ENCODE measurements around the gene KCP. TPM values are rescaled to one million over a fixed set of nuclear protein-coding genes. Genes with fewer than 3 reads are reported as not detected.

KCP gene
- total and polyA plus RNA-seq, 8 donors = 0.73 to 2.3 (median 1.6) TPM; not detected in 5

DNA sequence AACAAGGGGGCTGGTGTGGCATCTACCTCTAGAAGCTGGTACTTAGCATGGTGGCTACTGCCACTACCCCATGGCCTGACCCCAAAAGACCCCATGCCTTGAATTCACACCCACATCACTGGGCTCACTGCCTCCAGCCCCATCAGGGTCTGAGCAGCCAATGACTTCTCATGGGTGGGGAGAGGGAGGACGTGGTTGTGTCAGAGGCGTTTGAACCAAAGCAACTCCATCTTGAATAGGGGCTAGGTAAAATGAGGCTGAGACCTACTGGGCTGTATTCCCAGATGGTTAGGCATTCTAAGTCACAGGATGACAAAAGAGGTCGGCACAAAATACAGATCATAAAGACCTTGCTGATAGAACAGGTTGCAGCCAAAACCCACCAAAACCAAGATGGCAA lies 15.2 kb downstream of the KCP start:
- Histone ChIP-seq H3K9me3 (peaks cover 0 to 9% (median 0%) of the 10 kb centered on the region in 4 donors), H3K36me3 (no peaks in the 10 kb centered on the region), H3K27ac (no peak overlapping the region), H3K4me3 (no peak overlapping the region), H3K4me1 (peaks cover 9 to 27% (median 13%) of the 10 kb centered on the region in 4 donors), H3K27me3 (peaks cover 0 to 25% (median 14%) of the 10 kb centered on the region in 3 donors)
- intact Hi-C loops (cut with DNase I; ENCODE audit: low total_unique reads) = no loop called here
- 74 to 87% (median 86%) methylated on average over 3 of the region's 3 CpGs for WGBS, 5 donors
- no peak for TF ChIP-seq EP300 (IDR thresholded peaks at IDR 0.05)
- no peak for TF ChIP-seq POLR2A (IDR thresholded peaks at IDR 0.05)
- TF ChIP-seq, protein P1, sequence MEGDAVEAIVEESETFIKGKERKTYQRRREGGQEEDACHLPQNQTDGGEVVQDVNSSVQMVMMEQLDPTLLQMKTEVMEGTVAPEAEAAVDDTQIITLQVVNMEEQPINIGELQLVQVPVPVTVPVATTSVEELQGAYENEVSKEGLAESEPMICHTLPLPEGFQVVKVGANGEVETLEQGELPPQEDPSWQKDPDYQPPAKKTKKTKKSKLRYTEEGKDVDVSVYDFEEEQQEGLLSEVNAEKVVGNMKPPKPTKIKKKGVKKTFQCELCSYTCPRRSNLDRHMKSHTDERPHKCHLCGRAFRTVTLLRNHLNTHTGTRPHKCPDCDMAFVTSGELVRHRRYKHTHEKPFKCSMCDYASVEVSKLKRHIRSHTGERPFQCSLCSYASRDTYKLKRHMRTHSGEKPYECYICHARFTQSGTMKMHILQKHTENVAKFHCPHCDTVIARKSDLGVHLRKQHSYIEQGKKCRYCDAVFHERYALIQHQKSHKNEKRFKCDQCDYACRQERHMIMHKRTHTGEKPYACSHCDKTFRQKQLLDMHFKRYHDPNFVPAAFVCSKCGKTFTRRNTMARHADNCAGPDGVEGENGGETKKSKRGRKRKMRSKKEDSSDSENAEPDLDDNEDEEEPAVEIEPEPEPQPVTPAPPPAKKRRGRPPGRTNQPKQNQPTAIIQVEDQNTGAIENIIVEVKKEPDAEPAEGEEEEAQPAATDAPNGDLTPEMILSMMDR (IDR thresholded peaks at IDR 0.05) = no peak
- DNase-seq = no peak

DNA sequence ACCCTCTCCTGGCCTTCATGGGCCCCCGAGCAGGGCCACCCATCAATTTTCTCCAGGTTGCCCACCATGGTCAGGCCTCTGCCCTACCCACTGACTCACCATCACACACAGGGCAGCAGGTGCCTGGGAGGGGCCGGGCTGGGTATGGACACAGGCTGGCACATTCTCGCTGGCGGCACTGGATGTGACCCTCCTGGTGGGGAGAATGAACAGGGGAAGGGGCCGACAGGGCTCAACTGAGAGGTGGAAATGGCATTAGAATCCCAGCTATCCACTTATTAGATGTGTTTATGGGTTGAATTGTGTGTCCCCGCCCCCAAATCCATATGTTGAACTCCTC lies 16.4 kb downstream of the KCP start:
- DNase-seq = no peak
- 74 to 93% (median 91%) methylated on average over 2 to 6 of the region's 6 CpGs for WGBS, 5 donors
- H3K36me3 ChIP-seq = no peaks in the 10 kb centered on the region
- peaks cover 0 to 32% (median 17%) of the 10 kb centered on the region in 3 donors for H3K27me3 ChIP-seq
- H3K4me1 ChIP-seq = peaks cover 9 to 27% (median 13%) of the 10 kb centered on the region in 4 donors
- no peak overlapping the region for H3K4me3 ChIP-seq
- intact Hi-C loops (cut with DNase I; ENCODE audit: low total_unique reads) = no loop called here
- peak overlapping the region in 1 of 5 donors; percentile 1 for H3K27ac ChIP-seq
- peaks cover 0 to under 1% (median 0%) of the 10 kb centered on the region in 4 donors for H3K9me3 ChIP-seq
- no peak for TF ChIP-seq POLR2A (IDR thresholded peaks at IDR 0.05)
- no peak for TF ChIP-seq EP300 (IDR thresholded peaks at IDR 0.05)
- TF ChIP-seq, protein P1 (IDR thresholded peaks at IDR 0.05) = no peak
- TF ChIP-seq POLR2AphosphoS5 (IDR thresholded peaks at IDR 0.05) = no peak

DNA sequence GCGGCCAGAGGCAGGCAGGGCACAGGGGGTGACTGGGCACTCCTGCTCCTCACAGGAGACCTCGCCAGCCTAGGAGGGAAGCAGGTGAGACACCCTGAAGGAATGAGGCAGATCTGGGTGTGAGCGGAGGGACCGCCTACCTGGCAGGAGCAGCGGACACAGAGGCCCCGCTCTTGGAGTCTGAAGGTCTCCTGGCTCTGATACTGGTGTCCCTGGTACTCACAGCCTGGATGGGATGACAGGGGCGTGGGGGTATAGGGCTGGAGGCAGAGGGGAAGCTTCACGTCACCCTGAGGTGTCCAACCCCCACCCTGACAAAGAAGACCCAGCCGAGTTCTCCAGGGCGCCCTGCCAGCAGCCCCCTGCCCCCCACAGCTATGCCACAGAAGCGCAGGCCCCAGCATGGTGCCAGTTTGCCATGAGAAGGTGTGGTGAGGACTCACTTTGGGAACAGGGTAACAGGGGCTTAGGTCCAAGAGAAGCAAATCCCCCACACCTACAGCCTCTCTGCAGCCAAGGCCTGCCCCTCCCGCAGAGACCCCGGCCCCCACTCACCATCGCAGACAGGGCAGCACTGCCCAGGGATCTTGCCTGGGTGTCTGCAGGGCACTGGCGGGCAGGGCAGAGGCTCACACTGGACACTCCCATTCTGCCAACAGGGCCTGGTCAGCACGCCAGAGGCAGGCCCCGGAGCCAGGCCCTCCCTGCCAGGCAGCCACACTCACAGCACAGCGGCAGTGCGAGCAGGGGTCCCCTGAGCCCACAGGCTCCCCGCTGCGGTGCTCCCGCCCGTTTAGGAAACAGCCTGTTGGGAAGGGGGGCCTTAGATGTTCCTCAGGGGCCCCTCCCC lies 17.0 kb downstream of the KCP start:
- no peaks in the 10 kb centered on the region for H3K36me3 ChIP-seq
- peak overlapping the region in 1 of 4 donors; percentile 3 for H3K4me3 ChIP-seq
- no peaks in the 10 kb centered on the region for H3K9me3 ChIP-seq
- H3K27me3 ChIP-seq = peaks cover 0 to 38% (median 17%) of the 10 kb centered on the region in 3 donors
- intact Hi-C loops (cut with DNase I; ENCODE audit: low total_unique reads) = no loop called here
- H3K27ac ChIP-seq = peak overlapping the region in 1 of 5 donors; percentile 1
- peak in 2 of 3 donors; percentile 18 to 32 for TF ChIP-seq POLR2AphosphoS5 (IDR thresholded peaks at IDR 0.05)
- TF ChIP-seq POLR2A (IDR thresholded peaks at IDR 0.05) = no peak
- WGBS, 5 donors = 70 to 76% (median 75%) methylated on average over 13 to 23 of the region's 23 CpGs
- peaks cover 9 to 27% (median 13%) of the 10 kb centered on the region in 4 donors for H3K4me1 ChIP-seq
- peak; percentile 49 to 55 for DNase-seq

DNA sequence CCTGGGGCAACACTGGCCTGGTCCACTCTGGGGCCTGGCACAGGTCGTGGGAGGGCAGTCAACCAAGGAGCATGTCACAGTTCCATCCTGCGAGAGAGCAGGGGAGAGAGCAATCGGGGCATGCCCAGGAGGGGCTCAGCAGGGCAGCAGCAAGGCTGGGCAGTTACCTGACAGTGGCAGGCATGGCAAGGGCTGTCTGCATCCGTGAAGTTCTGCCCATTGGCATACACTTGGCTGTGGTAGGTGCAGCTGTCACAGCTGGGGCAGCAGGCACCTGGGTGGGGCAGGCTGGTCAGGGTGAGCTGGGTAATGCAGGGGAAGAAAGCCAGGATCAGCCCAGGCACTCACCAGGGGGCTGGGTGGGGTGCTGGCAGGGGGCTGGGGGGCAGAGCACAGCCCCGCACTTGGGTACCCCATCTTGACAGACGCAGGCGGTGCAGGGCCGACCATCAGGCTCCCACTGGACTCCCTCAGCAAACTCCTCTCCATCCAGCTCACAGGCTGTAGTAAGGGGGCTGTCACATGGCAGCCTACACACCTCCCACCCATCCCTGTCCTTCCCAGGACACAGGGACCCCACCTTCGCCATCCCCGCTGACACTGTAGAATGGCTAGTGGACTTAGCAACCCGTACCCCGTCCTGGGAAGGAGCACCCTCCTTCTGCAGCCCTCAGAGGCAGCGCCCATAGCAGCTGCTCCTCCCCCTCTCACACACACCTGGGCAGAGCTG lies 17.8 kb downstream of the KCP start:
- intact Hi-C loops (cut with DNase I; ENCODE audit: low total_unique reads) = no loop called here
- WGBS, 5 donors = 68 to 72% (median 69%) methylated on average over 12 to 13 of the region's 13 CpGs
- H3K27ac ChIP-seq = no peak overlapping the region
- TF ChIP-seq POLR2A (IDR thresholded peaks at IDR 0.05) (no peak), EP300 (IDR thresholded peaks at IDR 0.05) (no peak), POLR2AphosphoS5 (IDR thresholded peaks at IDR 0.05) (no peak)
- TF ChIP-seq, protein P1 (IDR thresholded peaks at IDR 0.05) = no peak
- H3K9me3 ChIP-seq = no peaks in the 10 kb centered on the region
- H3K27me3 ChIP-seq = peaks cover 0 to 39% (median 17%) of the 10 kb centered on the region in 3 donors
- DNase-seq = peak in 1 of 2 donors; percentile 3
- no peaks in the 10 kb centered on the region for H3K36me3 ChIP-seq
- H3K4me1 ChIP-seq = peaks cover 9 to 27% (median 13%) of the 10 kb centered on the region in 4 donors
- no peak overlapping the region for H3K4me3 ChIP-seq

Data from stomach (tissue), 9 donors.